GM19239 (cell line): ENCODE results near the gene IGLL5.
"Not testable (repeated sequence)": the region's sequence is repeated elsewhere in the genome, so short reads cannot be mapped to it uniquely, and the experiment has no call there.

Source experiments
- DNase-seq: peaks from one replicate; pipeline ENCODE4 v3.0.0; 2011; ENCODE audit warnings: low spot score; ENCODE audit not compliant: insufficient read length
- FAIRE-seq: peaks from 2 replicates; lab custom pipeline; 2011; peaks lifted over from hg19 to GRCh38; lab: Jason Lieb, UNC

The IGLL5 gene

GRCh38 chr22:22897947-22898346 lies 10.3 kb downstream of the IGLL5 start:
- peak; percentile 18 for FAIRE-seq

GRCh38 chr22:22898411-22898950 lies 10.9 kb downstream of the IGLL5 start:
- peak; percentile 81 for FAIRE-seq

More at GRCh38 chr22:22897947-22898346, 10.3 kb downstream of the IGLL5 start:
- DNase-seq: no peak

GRCh38 chr22:22899342-22900080 lies 11.9 kb downstream of the IGLL5 start:
- not testable (repeated sequence) for DNase-seq
- peak; percentile 45 for FAIRE-seq

More at GRCh38 chr22:22898411-22898950, 10.9 kb downstream of the IGLL5 start:
- not testable (repeated sequence) for DNase-seq

GRCh38 chr22:22900527-22901205 lies 13.1 kb downstream of the IGLL5 start:
- FAIRE-seq: peak; percentile 33
- DNase-seq: not testable (repeated sequence)

- DNase-seq (no peak), FAIRE-seq (no peak)
Observed at GRCh38 chr22:22901578-22902218, 14.1 kb downstream of the IGLL5 start.

GRCh38 chr22:22902247-22903001 lies 14.8 kb downstream of the IGLL5 start:
- FAIRE-seq: no peak
- DNase-seq: no peak

GRCh38 chr22:22903355-22903777 lies 15.8 kb downstream of the IGLL5 start:
- no peak for FAIRE-seq

GRCh38 chr22:22903781-22904192 lies 16.2 kb downstream of the IGLL5 start:
- not testable (repeated sequence) for DNase-seq
- FAIRE-seq: peak; percentile 26

More at GRCh38 chr22:22903355-22903777, 15.8 kb downstream of the IGLL5 start:
- no peak for DNase-seq

GRCh38 chr22:22904736-22905135 lies 17.1 kb downstream of the IGLL5 start:
- not testable (repeated sequence) for DNase-seq, FAIRE-seq

- not testable (repeated sequence) for DNase-seq, FAIRE-seq
Observed at GRCh38 chr22:22906391-22906790, 18.8 kb downstream of the IGLL5 start.

GRCh38 chr22:22906907-22907550 lies 19.4 kb downstream of the IGLL5 start:
- FAIRE-seq (no peak), DNase-seq (no peak)

GRCh38 chr22:22907551-22908494 lies 20.2 kb downstream of the IGLL5 start:
- FAIRE-seq (no peak), DNase-seq (no peak)

- FAIRE-seq: no peak
Observed at GRCh38 chr22:22908495-22908861, 20.9 kb downstream of the IGLL5 start.

GRCh38 chr22:22908941-22909604 lies 21.5 kb downstream of the IGLL5 start:
- DNase-seq (no peak), FAIRE-seq (no peak)

More at GRCh38 chr22:22908495-22908861, 20.9 kb downstream of the IGLL5 start:
- DNase-seq: no peak

GRCh38 chr22:22909605-22910271 lies 22.1 kb downstream of the IGLL5 start:
- DNase-seq (no peak), FAIRE-seq (no peak)

GRCh38 chr22:22910272-22911240 lies 22.9 kb downstream of the IGLL5 start:
- FAIRE-seq (no peak), DNase-seq (no peak)
